H7 (cell line): ENCODE results near the gene ZBED4. TPM values are rescaled to one million over a fixed set of nuclear protein-coding genes. Genes with fewer than 3 reads are reported as not detected.

Experiments used
- DNase-seq: peaks from one replicate; pipeline ENCODE4 v3.0.0; 2012
- H3K27me3 ChIP-seq: 2 replicates; pipeline ENCODE4 v1.6.0; 2011; ENCODE audit warnings: mild to moderate bottlenecking, low read length; ENCODE audit not compliant: control insufficient read depth, insufficient read depth
- H3K36me3 ChIP-seq: replicated peaks from 2 replicates; pipeline ENCODE4 v1.5.1; 2011; ENCODE audit warnings: low read length; ENCODE audit not compliant: control insufficient read depth, insufficient read depth
- H3K4me3 ChIP-seq: 2 replicates; pipeline ENCODE4 v1.5.1; 2011; ENCODE audit warnings: low read depth, mild to moderate bottlenecking, control low read depth, low read length, moderate library complexity; ENCODE audit not compliant: insufficient read depth
- total RNA-seq: library from RNA; depleted of rRNA; stranded (reverse); fragments of >200 nt; shearing (Covaris generic); gene quantifications from 2 replicates; pipeline ENCODE4 v1.2.3, GENCODE V29; 2014; rRNA removed

ZBED4 gene, protein sequence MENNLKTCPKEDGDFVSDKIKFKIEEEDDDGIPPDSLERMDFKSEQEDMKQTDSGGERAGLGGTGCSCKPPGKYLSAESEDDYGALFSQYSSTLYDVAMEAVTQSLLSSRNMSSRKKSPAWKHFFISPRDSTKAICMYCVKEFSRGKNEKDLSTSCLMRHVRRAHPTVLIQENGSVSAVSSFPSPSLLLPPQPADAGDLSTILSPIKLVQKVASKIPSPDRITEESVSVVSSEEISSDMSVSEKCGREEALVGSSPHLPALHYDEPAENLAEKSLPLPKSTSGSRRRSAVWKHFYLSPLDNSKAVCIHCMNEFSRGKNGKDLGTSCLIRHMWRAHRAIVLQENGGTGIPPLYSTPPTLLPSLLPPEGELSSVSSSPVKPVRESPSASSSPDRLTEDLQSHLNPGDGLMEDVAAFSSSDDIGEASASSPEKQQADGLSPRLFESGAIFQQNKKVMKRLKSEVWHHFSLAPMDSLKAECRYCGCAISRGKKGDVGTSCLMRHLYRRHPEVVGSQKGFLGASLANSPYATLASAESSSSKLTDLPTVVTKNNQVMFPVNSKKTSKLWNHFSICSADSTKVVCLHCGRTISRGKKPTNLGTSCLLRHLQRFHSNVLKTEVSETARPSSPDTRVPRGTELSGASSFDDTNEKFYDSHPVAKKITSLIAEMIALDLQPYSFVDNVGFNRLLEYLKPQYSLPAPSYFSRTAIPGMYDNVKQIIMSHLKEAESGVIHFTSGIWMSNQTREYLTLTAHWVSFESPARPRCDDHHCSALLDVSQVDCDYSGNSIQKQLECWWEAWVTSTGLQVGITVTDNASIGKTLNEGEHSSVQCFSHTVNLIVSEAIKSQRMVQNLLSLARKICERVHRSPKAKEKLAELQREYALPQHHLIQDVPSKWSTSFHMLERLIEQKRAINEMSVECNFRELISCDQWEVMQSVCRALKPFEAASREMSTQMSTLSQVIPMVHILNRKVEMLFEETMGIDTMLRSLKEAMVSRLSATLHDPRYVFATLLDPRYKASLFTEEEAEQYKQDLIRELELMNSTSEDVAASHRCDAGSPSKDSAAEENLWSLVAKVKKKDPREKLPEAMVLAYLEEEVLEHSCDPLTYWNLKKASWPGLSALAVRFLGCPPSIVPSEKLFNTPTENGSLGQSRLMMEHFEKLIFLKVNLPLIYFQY
- 23.1 and 25.0 TPM in 2 replicates for total RNA-seq

GRCh38 chr22:49852898-49853894, at the start of gene ZBED4:
Gene ZBED4 (plus strand): TSS chr22:49853844. CDS start chr22:49883663, 29,819 bp downstream.
- Histone ChIP-seq H3K4me3 (peak within 1 kb of the TSS; percentile 85), H3K27me3 (peaks cover 48% of the 10 kb centered on the region), H3K36me3 (no peaks in the 10 kb centered on the region)
- DNase-seq: peak; percentile 100

GRCh38 chr22:49807129-49807528, 46.5 kb upstream of the ZBED4 start:
- Histone ChIP-seq H3K27me3 (no peaks in the 10 kb centered on the region), H3K4me3 (no peak overlapping the region), H3K36me3 (no peaks in the 10 kb centered on the region; the same call in 1 of the 2 replicates)
- no peak for DNase-seq

- Histone ChIP-seq H3K4me3 (no peak overlapping the region), H3K36me3 (no peaks in the 10 kb centered on the region; the same call in 1 of the 2 replicates), H3K27me3 (no peaks in the 10 kb centered on the region)
- DNase-seq: no peak
These were observed 45.6 kb upstream of the ZBED4 start for GRCh38 chr22:49807780-49808708.

- H3K36me3 ChIP-seq: no peaks in the 10 kb centered on the region
These were observed 43.2 kb upstream of the ZBED4 start for GRCh38 chr22:49810363-49811019.

DNA sequence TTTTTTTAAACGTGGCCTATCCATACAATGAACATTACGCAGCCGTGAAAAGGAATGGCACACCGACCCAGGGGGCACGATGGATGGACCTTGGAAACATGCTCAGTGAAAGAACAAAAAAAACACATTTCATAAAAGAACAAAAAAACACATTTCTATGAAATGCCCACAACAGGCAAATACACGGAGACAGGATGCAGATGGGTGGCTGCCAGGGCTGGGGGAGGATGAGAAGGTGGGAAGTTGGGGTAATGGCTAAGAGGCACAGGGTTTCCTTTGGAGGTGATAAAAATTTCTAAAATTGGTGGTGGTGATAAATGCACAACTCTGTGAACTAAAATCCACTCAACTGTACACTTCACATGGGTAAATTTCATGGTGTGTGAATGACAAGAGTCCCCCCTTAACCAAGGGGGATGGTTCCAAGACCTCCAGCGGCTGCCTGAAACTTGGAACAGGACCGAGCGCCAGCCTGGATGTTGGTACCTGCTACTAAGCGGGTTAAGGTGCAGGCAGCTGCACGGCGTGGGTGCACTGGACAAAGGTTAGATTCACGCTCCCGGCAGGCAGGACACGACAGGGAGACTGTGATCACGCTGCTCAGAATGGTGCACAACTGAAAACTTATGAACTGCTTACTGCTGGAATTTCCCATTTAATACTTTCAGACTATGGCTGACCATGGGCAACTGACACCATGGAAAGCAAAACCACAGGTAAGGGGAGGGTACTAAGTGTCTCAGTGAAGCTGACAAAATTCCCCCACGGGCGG, 42.4 kb upstream of the ZBED4 start:
- H3K27me3 ChIP-seq: no peaks in the 10 kb centered on the region
- no peak overlapping the region for H3K4me3 ChIP-seq
- no peaks in the 10 kb centered on the region for H3K36me3 ChIP-seq
- DNase-seq: no peak

More at GRCh38 chr22:49810363-49811019, 43.2 kb upstream of the ZBED4 start:
- no peak for DNase-seq
- H3K27me3 ChIP-seq: no peaks in the 10 kb centered on the region
- H3K4me3 ChIP-seq: no peak overlapping the region

DNA sequence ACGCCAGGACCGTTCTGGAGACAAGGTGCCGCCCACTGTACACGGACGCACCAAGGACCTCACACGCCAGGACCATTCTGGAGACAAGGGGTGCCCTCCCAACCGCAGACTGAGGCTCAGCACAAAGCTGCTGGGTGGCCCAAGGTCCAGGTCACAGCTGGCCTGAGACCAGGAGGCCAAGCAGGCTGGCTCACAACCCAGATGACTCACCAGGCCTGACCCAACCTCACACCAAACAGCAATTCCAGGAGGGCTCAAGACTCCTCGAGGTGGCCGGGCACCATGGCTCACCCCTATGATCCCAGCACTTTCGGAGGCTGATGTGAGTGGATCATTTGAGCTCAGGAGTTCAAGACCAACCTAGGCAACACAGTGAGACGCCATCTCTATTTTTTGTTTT, 40.8 kb upstream of the ZBED4 start:
- Histone ChIP-seq H3K4me3 (no peak overlapping the region), H3K27me3 (no peaks in the 10 kb centered on the region), H3K36me3 (peaks cover 3% of the 10 kb centered on the region)
- no peak for DNase-seq

GRCh38 chr22:49814164-49814686, 39.4 kb upstream of the ZBED4 start:
- DNase-seq: no peak
- Histone ChIP-seq H3K36me3 (peaks cover 8% of the 10 kb centered on the region), H3K27me3 (no peaks in the 10 kb centered on the region), H3K4me3 (no peak overlapping the region)

DNA sequence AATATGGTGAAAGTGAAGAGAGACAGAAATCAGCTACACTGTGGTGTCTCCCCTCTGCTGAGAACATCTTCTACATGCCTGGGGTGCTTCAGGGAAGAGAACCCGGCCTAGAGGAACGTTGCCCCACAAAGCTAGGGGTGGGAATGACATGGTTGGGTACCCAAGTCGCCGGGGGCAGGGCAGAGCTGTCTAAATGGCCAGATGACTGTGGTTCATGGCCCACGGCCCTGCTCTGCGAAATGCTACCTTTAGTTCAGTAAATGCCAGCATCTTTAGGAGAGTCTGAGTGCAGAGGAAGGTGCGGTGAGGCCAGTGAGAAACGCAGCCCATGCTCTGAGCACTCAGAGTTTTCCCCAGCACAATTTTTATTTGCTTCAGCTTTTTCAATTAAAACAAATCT, 38.8 kb upstream of the ZBED4 start:
- no peak overlapping the region for H3K4me3 ChIP-seq
- peaks cover 8% of the 10 kb centered on the region for H3K36me3 ChIP-seq
- no peaks in the 10 kb centered on the region for H3K27me3 ChIP-seq
- DNase-seq: peak; percentile 46

GRCh38 chr22:49815641-49816091, 38.0 kb upstream of the ZBED4 start:
- Histone ChIP-seq H3K36me3 (peaks cover 13% of the 10 kb centered on the region), H3K27me3 (no peaks in the 10 kb centered on the region), H3K4me3 (no peak overlapping the region)
- DNase-seq: peak; percentile 50

DNA sequence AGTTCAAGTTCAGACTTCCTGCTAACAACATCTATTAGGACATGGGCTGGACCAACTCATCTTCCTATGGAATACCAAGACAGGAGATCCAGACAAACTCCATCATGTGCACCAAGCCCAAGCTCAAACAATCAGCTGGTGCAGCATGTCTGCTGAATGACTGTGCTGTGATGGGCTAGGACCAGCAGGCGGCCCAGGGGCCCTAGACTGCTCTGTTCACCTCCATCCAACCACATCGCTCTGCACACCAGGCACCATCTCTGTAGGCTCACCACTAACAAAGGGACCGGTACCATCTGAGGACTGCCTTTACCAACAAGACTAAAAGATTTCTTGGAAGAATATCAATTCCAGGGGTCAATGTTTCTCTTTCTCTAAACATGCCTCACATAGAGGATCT, 36.3 kb upstream of the ZBED4 start:
- no peak overlapping the region for H3K4me3 ChIP-seq
- H3K27me3 ChIP-seq: no peaks in the 10 kb centered on the region
- no peak for DNase-seq
- H3K36me3 ChIP-seq: peaks cover 18% of the 10 kb centered on the region

- no peaks in the 10 kb centered on the region for H3K27me3 ChIP-seq
- peaks cover 30% of the 10 kb centered on the region for H3K36me3 ChIP-seq
- no peak overlapping the region for H3K4me3 ChIP-seq
- DNase-seq: peak; percentile 46
These were observed 32.7 kb upstream of the ZBED4 start for GRCh38 chr22:49820984-49821383.
